Stimulated activated CD4-positive, alpha-beta T cell treated with anti-CD3 and anti-CD28 coated beads, TNF-alpha, amount 100 ng/mL, for 1 hour (primary cell): ENCODE measurements around the gene IFT80.

Source experiments
- DNase-seq, 3 donors: peaks; one replicate each; pipeline ENCODE4 v3.0.0-alpha.2; 2020; ENCODE audit warnings: low read depth in 3 of 3, low spot score in 1 of 3

IFT80 gene

DNA sequence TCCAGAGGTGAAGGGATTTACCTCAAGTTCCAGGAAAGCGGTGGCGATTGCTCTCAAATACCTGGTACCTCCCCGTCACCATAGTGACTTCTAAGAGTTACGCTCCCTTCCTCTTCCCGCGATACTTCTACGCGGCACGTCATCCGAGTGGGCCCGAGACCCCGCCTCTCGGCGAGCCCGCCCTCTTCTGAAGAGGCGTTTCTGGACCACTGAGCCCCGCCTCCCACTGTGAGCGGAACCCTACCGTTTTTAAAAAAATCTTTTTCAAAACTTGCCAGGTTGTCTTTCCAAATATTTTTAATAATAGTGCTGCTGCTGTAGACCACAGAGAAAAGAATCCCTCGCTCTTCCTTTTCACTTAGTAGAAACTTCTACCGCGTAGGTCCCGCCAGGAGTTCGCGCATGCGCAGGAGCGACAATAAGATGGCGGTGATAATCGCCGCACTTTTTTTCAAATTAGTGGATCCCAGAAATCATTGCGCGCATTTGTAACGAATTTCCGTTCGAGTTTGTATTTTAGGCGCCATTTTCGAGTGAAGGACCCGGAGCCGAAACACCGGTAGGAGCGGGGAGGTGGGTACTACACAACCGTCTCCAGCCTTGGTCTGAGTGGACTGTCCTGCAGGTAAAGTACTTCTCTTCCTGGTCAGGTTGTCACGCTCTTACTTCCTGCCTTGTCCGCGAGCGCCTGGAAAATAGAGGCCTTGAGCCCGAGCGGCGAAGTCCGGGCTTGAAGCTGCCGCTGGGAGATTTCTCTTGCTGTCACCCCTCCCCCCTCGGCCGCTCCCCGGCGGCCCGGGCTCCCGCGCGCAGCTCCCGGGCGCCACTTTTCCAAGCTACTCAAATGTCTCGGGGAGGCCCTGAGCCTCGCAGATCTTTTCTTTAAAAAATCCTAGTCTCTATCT lies at the start of gene IFT80, which contains the start of gene SMC4:
Gene IFT80, minus strand, starts transcription at position 101 of the 905 bp plus-strand sequence. CDS start 14,625 bp downstream, outside the sequence.
Gene SMC4, plus strand, starts transcription at position 526 of the 905 bp plus-strand sequence. CDS start 1,177 bp downstream, outside the sequence.
- DNase-seq = peak; percentile 90 to 92 (median 91)

DNA sequence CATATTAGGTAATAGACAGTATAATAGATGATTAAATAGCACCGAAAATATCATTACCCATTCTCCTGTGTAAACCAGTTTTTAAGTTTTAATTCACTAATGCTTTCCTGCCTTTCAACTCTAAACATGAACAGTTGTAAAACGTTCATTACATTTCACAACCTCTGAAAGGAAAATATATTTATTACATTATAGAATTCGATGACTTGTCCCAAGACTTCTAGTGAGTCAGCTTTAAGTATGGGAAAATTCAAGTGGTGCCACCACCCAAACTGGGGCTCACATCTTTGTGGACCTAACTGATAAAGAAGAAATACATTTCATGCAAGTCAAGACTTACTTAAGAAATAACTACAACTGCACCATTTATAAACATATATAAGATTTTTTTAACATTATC lies 48.5 kb upstream of the IFT80 start:
- DNase-seq = no peak

DNA sequence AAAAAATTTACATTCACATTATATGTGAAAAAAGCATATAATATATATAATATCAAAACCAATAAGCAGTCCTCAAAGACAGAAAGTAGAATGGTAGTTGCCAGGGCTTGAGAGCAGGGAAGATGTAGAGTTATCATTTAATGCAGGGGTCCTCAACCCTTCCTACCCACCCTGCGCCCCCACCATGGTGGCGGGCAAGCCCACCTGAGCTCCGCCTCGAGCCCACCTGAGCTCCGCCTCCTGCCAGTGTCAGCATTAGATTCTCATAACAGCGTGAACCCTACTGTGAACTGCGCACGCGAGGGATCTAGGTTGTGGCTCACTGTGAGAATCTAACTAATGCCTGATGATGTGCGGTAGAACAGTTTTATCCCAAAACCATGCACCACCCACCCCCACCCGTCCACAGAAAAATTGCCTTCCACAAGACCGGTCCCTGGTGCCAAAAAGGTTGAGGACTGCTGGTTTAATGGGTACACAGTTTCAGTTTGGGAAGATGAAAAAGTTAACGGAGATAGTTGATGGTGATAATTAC lies 47.6 kb upstream of the IFT80 start:
- DNase-seq = no peak

DNA sequence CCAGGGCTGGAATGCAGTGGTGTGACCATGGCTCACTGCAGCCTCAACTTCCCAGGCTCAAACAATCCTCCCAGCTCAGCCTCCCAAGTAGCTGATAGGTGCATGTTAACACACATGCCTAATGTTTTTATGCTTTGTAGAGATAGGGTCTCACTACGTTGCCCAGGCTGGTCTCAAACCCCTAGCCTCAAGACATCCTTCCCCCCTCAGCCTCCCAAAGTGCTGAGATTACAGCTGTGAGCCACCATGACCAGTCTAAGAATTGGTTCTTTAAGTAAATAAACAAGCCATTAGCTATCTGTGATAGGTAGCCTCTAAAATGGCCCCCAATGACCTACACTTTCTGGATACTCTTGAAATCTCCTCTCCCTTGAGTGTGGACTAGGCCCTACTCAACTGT lies 46.8 kb upstream of the IFT80 start:
- DNase-seq = no peak

DNA sequence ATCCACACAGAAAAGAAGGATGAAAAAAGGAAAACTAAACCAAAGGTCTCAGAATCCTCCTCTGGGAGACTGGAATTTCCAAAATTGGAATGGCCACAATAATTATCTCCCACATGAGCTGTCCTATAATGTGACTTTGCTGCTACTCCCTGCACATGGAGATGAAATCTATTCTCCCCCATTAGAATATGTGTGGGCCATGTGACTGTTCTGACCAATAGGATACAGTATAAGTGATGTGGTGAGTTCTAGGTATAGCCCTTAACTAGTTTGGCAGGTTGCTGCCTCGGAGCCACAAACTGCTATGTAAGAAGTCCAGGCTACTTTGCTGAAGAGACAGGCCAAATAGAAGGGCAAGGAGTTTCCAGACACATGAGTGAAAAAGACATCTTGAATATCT lies 45.4 kb upstream of the IFT80 start:
- DNase-seq = no peak

DNA sequence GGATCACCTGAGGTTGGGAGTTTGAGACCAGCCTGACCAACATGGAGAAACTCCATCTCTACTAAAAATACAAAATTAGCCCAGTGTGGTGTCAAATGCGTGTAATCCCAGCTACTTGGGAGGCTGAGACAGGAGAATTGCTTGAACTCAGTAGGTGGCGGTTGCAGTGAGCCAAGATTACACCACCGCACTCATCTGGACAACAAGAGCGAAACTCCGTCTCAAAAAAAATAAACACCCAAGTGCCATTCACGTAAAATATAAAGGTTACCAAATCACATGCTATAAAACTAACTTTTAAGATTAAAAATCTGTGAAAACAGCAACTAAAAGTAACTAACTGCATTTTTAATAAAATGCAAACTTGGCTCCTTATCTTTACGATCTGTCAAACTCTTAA lies 41.7 kb upstream of the IFT80 start:
- no peak for DNase-seq

DNA sequence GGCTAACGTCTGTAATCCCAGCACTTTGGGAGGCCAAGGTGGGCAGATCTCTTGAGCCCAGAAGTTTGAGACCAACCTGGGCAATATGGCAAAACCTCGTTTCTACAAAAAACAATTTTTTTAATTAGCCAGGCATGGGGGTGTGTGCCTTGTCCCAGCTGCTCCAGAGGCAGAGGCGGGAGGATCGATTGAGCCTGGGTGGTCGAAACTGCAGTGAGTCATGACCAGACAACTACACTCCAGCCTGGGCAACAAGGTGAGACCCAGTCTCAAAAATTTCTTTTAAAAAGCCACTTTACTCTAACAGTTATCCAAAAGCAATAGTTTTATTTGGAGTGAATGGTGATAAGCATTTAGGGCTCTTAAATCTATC lies 38.0 kb upstream of the IFT80 start:
- DNase-seq = no peak

DNA sequence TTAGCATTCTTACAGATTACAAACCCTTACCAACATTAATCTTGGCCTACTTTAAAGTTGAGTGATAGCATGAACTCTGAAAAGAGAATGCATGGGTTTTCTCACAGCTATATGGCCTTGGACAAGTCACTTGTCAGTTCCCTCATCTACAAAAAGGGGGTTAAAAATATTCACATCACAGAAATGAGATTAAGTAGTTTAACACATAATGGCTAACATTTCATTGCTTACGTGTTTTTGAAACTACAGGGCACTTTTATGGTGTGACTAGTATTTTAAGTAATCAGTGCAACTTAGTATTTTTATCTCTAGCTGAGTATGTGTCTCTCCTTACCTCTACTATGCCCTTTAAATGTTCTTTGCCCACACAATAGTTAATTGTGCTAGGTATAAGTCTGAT lies 36.7 kb upstream of the IFT80 start:
- DNase-seq = no peak

DNA sequence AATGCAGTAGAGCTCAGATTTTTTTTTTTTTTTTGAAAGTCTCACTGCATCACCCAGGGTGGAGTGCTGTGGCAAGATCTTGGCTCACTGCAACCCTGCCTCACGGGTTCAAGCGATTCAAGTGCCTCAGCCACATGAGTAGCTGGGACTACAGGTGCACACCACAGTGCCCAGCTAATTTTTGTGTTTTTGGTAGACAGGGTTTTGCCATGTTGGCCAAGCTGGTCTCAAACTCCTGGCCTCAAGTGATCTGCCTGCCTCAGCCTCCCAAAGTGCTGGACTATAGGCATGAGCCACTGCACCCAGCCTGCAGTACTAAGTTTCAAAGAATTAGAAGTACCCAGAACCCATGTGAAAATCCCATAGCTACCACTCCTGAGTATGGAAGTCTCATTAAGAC lies 36.1 kb upstream of the IFT80 start:
- DNase-seq = no peak

DNA sequence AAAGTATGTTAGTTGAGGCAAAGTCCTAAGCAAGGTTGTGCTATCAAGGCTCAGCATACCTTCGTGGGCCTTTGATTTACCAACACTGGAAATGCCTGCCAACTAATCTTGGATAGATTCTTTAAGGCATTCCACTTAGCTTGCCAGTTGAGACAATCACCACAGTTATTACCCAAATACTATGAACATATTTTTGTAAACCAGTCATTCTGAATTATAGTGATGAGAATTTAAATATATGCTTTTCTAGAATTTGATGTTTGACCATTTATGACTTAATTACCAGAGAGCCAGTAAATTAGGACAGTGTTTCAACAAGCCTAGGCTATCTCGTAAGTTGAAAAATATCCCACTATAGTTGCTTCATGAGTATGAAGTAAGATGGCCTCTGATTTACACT lies 35.0 kb upstream of the IFT80 start:
- no peak for DNase-seq

DNA sequence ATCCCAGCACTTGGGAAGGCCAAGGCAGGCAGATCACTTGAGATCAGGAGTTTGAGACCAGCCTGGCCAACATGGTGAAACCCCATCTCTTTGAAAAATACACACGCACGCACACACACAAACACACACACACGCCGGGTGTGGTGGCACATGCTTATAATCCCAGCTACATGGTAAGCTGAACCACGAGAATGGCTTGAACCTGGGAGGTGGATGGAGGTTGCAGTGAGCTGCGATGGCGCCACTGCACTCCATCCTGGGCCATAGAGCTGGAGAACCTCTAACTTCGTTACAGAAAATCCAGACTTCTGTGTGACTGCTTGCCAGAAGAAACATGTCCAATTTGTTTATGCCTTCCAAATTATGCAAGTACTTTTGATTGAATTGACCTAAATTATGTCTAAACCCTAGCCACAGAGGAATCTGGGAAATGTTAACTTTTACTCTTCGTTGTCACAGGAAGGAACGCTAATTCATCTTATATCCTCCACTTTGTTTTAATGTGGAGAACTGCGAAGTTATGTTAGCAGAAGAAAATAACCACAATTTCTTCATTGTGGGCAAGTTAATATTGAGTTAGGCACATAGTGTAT lies 28.9 kb upstream of the IFT80 start:
- DNase-seq = no peak

DNA sequence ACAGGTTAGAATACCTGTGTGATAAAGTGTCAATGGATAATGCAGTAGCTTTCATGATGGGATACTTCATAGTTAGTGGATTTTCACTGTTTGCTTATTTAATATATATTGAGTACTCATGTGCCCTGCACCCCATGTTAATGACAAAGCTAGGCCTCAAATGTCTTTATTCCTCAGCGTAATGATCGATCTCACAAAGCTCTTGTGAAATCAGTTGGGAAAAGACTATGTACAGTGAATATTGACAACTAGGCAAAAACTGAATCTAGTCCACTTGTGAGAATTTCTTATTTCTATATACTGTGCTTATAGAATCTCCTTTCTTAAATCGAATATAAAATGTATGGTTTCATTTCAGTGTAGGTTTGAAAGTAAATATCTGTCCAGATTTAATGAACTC lies 18.3 kb upstream of the IFT80 start:
- DNase-seq = no peak

DNA sequence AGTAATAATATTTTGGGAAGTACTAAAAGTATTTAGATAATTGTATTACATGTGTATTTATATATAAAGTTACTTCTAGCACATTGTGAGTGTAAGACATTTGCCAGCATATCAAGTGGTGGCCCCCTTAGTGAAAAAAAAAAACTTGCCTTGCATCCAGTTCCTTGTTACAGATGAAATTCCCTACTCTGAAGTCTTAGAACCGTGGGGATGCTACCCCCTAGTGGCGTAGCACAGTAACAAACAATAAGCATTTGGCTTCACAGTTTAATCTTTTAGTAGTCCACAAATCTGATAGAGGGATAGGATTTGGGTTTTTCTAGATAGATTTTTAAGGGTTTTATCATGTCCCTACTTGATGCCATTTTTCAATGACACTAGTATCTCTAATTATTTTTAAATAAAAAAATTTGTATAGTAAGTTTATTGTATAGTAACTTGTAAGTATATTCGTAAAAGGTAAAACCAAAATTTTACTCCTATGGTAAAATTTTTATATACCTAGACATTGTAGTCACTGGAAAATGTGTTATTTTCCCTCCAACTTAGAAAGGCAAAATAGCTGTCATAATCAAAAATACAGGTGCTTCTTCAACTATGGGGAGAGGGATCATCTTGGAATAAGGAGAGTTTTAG lies 14.7 kb upstream of the IFT80 start:
- DNase-seq = peak; percentile 32 to 41 (median 34)

DNA sequence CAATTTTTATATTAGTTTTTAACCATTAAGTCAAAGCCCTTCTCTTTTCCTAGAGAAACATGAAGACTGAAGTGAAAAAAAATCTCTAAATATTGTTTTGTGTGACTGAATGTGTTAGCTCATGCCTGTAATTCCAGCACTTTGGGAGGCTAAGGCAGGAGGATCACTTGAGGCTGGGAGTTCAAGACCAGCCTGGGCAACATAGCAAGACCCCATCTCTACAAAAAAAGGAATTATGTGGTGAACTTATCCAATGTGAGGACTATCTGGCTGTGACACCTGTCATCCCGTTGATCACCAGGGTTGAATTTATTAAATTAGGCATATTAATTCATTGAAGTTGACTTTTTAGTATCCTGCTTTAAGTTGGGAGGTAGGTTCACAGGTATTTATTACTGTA lies 13.5 kb upstream of the IFT80 start:
- DNase-seq = no peak

DNA sequence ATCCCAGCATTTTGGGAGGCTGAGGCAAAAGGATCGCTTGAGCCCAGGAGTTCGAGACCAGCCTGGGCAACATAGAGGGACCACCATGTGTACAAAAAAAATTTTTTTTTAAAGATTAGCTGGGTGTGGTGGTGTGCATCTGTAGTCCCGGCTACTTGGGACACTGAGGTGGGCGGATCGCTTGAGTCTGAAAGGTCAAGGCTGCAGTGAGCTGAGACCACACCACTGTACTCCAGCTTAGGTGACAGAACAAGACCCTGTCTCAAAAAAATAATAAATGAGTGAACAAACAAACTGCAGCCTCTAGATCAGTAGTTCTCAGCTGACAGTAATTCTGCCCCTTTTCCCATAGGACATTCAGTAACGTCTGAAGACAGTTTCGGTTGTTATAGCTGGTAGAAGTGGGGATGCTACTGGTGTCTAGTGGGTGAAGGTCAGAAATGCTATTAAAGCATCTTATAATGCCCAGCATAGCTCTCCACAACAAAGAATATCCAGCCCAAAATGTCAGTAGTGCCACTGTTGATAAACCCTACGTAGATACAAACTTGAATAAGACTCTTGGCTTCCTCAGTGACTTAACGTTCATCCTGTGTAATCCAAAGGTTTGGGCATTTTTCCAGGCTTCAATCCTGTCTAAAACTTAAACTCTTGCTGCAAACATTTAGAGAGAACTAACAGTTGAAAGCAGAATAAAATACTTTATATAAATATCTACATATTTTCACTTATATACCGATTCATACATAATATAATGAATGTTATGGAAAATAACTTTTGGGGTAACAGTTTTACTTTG lies 11.0 kb upstream of the IFT80 start:
- DNase-seq = no peak

DNA sequence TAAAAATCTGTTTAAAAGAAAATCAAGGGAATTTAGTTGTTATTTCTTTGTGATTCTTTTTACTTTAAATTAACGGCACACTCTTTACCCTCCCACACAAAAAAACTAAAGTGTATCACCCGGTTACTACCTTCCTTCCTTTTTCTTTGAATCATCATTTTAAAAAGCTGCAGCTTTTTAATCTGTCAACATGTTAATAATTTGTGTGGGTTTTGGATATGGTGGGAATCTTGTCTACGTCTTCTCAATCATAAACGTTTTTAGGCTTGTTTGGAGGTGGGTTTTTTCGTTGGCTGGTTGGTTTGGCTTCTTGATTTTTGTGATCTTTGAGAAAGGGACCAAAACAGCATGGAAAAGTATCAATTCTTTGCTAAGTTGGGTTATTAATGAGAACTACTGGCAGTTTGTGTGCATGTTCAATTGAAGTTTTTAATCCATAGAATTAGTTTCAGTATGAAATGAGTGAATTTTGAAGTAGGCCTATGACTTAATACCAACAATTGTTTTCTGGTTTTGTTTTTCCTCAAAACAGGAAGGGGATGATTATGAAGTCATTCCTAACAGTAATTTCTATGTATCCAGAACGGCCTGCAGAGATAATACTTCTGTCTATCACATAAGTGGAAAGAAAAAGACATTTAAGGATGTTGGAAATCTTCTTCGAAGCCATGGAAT lies 4.9 kb upstream of the IFT80 start:
- no peak for DNase-seq

DNA sequence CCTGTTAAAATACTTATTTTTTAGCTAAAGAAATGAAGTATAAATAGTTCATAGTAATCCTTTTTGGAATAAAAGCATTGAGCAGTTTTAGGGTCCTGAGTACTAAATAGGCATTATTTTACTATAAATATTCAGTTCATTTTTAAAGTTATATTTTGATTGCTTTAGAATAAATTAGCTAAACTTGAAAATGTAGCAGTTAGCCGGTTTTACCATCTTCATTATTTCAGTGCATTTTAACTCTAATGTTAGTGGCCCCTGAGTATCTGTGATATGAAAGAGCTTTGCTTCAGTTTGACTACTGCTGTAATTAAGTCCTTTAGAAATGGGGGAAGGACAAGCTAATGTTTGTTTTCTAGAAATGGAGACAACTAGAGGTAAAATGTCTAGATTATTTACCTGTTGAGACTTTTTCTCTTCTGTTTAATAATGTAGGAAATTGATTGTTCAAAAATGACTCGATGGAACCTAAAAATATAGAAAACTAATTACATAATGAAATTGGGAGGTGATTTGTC lies 4.1 kb upstream of the IFT80 start:
- DNase-seq = no peak

DNA sequence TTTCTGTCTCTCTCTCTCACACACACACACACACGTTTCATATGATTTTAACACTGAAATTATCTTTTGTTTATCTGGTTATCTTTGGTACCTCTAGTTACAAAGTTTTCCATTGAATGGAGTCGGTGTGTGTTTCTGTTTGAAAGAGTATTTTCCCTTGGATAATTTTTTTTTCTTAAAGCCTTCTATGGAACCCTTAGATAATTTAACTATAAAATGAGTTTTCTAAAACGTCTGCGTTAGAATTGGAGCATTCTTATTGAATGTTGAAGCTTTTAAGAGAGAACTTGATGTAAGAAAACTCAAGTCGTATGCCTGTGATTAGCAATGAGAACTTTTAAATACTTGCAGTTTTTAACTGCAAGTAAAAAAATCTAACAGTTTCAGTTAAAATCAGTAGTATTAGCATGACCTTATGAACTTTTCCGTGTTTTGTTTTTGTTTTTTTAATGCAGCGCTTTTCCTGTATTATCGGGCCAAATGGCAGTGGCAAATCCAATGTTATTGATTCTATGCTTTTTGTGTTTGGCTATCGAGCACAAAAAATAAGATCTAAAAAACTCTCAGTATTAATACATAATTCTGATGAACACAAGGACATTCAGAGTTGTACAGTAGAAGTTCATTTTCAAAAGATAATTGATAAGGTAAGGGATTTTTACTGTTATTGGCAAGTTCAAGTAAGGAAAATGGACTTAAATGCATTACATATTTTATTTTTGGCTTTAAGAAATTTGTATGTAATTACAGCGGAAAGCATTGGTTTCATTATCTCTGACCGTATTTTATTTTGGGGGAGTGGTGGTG lies 3.4 kb upstream of the IFT80 start:
- no peak for DNase-seq

DNA sequence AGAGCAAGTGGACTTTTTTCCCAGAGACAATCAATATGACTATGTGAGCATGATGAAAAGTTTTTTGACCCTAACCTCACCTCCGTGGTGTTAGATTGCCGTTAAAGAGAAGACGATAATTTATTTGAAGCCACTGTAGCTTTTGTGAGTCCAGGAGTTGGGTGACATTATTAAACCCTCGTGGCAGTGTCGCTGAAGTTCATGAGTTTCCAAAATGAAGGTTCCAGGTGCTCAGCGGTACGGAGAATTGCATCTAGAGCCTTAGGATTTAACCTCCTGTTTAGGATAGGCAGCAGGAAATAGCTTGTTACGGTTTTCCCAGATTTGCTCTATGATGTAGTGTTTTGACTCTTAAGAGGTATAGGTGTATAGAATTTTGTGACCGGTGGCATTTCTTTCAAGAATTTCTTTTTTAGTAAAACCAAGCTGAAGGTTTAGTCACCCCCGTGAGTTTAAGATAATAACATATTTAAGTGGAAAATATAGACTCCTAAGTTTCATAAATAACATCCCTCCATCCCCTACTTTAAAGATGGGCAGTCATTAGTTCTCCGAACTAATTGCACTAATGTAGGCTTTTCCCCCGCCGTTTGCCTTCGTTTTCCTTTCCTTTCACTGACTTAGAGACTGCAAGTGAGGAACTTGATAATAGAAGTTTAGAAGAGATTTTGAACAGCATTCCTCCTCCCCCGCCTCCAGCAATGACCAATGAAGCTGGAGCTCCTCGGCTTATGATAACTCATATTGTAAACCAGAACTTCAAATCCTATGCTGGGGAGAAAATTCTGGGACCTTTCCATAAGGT lies 2.5 kb upstream of the IFT80 start:
- DNase-seq = no peak
